Uterus (tissue), 4 donors: ENCODE data around the gene ANOS1. TPM values are rescaled to one million over a fixed set of nuclear protein-coding genes. Genes with fewer than 3 reads are reported as not detected.
"Not testable (repeated sequence)": the region's sequence is repeated elsewhere in the genome, so short reads cannot be mapped to it uniquely, and the experiment has no call there.

Experiments used
- DNase-seq, 2 donors: peaks; one replicate each; pipeline ENCODE4 v3.0.0-alpha.2; 2019 to 2020
- H3K27ac ChIP-seq, 2 donors: fragments of 200-600 bp; sonication (generic); 1 replicate in 1 of 2; 2 replicates in 1 of 2; pipeline ENCODE4 v1.5.1; 2016 to 2018
- H3K27me3 ChIP-seq, 2 donors: fragments of 200-600 bp; sonication (generic); one replicate each; pipeline ENCODE4 v1.5.1; 2018 to 2019; ENCODE audit warnings: control low read depth in 1 of 2
- H3K36me3 ChIP-seq, 2 donors: fragments of 200-600 bp; sonication (generic); one replicate each; pipeline ENCODE4 v1.5.1; 2019; ENCODE audit warnings: control low read depth in 1 of 2
- H3K4me1 ChIP-seq, 2 donors: fragments of 200-600 bp; sonication (generic); one replicate each; pipeline ENCODE4 v1.5.1; 2018 to 2019; ENCODE audit warnings: control low read depth in 1 of 2
- H3K4me3 ChIP-seq, 2 donors: fragments of 200-600 bp; sonication (generic); 1 replicate in 1 of 2; 2 replicates in 1 of 2; pipeline ENCODE4 v1.5.1; 2018 to 2019; ENCODE audit warnings: mild to moderate bottlenecking in 1 of 2
- H3K9me3 ChIP-seq, 2 donors: fragments of 200-600 bp; sonication (generic); one replicate each; pipeline ENCODE4 v1.5.1; 2019; ENCODE audit warnings: control low read depth in 1 of 2
- POLR2A ChIP-seq, 2 donors: fragments of 450-650 bp; IDR thresholded peaks; one replicate each; pipeline ENCODE4 v1.6.1; 2016; ENCODE audit warnings: antibody characterized with exemption in 2 of 2, mild to moderate bottlenecking in 1 of 2, moderate library complexity in 1 of 2
- intact Hi-C: fragments of 100-400 bp; cut with DNase I; formaldehyde crosslinking; loops from one replicate; pipeline ENCODE4 v1.15.1; 2023; ENCODE audit warnings: low total_unique reads
- total RNA-seq, 4 donors: library from RNA; depleted of rRNA in 3 of 4; stranded (reverse); fragments of >200 nt in 3 of 4; gene quantifications; one replicate each; pipeline versions ENCODE4 v1.1.0 to v1.2.4, GENCODE V29; 2014 to 2023
- TF ChIP-seq, protein P1 (sequence below), 4 experiments: fragments of 200-600 bp in 2 of 4; fragments of 450-650 bp in 2 of 4; sonication (generic) in 2 of 4; IDR thresholded peaks; one replicate each; pipeline ENCODE4 v1.5.1; 2016 to 2019; ENCODE audit warnings: antibody characterized with exemption in 4 of 4, mild to moderate bottlenecking in 2 of 4, moderate library complexity in 1 of 4
- donor health status: DM: yes; HTN: yes; CAD: no.

Gene ANOS1
- total RNA-seq, 4 donors from 2014 or later, result 0.26 to 10.6 (median 1.2) TPM

DNA sequence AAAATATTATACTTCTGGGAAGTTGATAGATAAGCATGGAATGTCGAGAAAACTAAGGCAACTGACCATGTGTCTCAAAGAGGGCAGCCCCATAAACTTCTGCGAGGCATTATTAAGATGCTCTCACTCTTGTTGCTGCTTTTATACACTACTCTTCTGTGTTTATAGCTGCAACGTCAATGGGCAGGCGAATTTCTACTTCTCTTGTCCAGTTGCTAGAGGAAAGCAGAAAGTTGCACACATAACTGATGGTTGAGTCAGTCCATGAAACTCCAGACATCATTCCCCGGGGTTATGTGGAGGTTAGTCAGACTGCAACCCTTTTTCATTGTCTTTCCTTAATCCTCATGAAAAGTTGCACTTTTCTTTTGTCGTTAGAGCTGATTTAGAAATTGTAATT is 227.5 kb downstream of the ANOS1 start:
- DNase-seq, result no peak
- Histone ChIP-seq H3K36me3 (no peaks in the 10 kb centered on the region), H3K4me3 (no peak overlapping the region), H3K4me1 (no peaks in the 10 kb centered on the region), H3K27ac (no peak overlapping the region), H3K27me3 (no peaks in the 10 kb centered on the region), H3K9me3 (no peaks in the 10 kb centered on the region)
- intact Hi-C loops, result no loop called here
- TF ChIP-seq, protein P1, sequence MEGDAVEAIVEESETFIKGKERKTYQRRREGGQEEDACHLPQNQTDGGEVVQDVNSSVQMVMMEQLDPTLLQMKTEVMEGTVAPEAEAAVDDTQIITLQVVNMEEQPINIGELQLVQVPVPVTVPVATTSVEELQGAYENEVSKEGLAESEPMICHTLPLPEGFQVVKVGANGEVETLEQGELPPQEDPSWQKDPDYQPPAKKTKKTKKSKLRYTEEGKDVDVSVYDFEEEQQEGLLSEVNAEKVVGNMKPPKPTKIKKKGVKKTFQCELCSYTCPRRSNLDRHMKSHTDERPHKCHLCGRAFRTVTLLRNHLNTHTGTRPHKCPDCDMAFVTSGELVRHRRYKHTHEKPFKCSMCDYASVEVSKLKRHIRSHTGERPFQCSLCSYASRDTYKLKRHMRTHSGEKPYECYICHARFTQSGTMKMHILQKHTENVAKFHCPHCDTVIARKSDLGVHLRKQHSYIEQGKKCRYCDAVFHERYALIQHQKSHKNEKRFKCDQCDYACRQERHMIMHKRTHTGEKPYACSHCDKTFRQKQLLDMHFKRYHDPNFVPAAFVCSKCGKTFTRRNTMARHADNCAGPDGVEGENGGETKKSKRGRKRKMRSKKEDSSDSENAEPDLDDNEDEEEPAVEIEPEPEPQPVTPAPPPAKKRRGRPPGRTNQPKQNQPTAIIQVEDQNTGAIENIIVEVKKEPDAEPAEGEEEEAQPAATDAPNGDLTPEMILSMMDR (IDR thresholded peaks at IDR 0.05), result no peak
- no peak for TF ChIP-seq POLR2A (IDR thresholded peaks at IDR 0.05)

- H3K27ac ChIP-seq, intact Hi-C loops, H3K4me3 ChIP-seq, H3K4me1 ChIP-seq, H3K9me3 ChIP-seq, DNase-seq, H3K27me3 ChIP-seq, H3K36me3 ChIP-seq: not testable (repeated sequence)
Observed at GRCh38 chrX:8502101-8502500, 229.8 kb downstream of the ANOS1 start.

DNA sequence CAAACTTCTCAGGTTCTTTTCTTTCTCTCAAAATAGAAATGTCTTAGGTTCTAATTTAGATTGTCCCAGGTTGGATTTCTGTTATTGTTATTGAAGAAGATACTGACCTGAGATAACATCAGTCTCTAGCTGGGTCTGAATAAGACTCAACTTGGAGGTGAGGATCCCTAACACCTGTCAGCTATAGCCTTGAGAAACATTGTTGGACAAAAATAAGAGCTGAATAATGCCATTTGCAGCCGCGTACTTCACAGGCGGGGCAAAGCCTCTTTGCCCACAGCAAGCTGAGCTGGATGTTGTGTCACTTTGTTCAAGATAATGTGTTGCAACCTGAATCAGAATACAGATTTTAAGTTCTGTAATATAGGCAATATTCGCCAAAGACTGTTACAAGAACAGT is 231.7 kb downstream of the ANOS1 start:
- no peaks in the 10 kb centered on the region for H3K9me3 ChIP-seq
- H3K27ac ChIP-seq, result no peak overlapping the region
- H3K4me1 ChIP-seq, result no peaks in the 10 kb centered on the region
- H3K4me3 ChIP-seq, result no peak overlapping the region
- TF ChIP-seq, protein P1 (IDR thresholded peaks at IDR 0.05), result no peak
- TF ChIP-seq POLR2A (IDR thresholded peaks at IDR 0.05), result no peak
- intact Hi-C loops, result no loop called here
- no peak for DNase-seq
- no peaks in the 10 kb centered on the region for H3K36me3 ChIP-seq
- H3K27me3 ChIP-seq, result no peaks in the 10 kb centered on the region

GRCh38 chrX:8495036-8495435 is 236.9 kb downstream of the ANOS1 start:
- DNase-seq, H3K4me1 ChIP-seq, H3K27ac ChIP-seq, H3K9me3 ChIP-seq, H3K36me3 ChIP-seq, H3K4me3 ChIP-seq, H3K27me3 ChIP-seq, intact Hi-C loops: not testable (repeated sequence)

DNA sequence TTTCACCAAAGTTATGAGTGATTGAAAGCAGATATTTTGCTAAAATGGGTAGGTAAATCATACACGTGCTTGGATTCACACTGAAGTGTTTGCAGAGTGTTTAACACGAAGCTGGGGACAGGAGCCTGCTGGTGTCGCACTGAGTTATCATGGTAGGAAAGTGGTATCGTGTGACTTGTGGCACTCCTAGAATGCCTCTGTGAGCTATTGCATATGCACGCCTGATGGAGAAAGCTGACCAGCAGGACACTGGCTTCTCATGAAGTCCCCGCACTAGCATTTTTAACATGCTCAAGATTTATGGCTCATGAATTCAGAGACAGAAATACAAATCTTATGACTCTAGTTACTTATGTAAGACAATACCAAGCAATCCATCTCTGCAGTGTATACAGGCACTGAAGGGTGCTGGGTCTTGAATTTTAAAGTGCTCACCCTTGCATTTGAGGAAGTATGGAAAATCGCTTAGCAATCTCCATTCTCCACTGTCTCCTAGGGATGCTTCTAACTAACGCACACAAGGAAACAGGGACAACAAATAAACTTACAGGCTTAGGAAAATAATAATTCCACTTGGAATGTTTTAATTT is 247.5 kb downstream of the ANOS1 start:
- Histone ChIP-seq H3K9me3 (no peaks in the 10 kb centered on the region), H3K4me3 (no peak overlapping the region), H3K4me1 (no peaks in the 10 kb centered on the region), H3K27me3 (no peaks in the 10 kb centered on the region), H3K27ac (no peak overlapping the region), H3K36me3 (no peaks in the 10 kb centered on the region)
- DNase-seq, result no peak
- TF ChIP-seq, protein P1 (IDR thresholded peaks at IDR 0.05), result no peak
- no peak for TF ChIP-seq POLR2A (IDR thresholded peaks at IDR 0.05)
- intact Hi-C loops, result no loop called here

Other genes with a start within 250 kb of the ANOS1 start
- gene FAM9A, start 69.2 kb upstream of the ANOS1 start, total RNA-seq, result not detected